K562 (cell line): ENCODE measurements around the gene STX12. TPM values are rescaled to one million over a fixed set of nuclear protein-coding genes. Genes with fewer than 3 reads are reported as not detected.

Experiments
- ATAC-seq: fragments of 200-7000 bp; cut with Tn5 transposase; 3 replicates; pipeline ENCODE4 v1.9.1; 2020; ENCODE audit warnings: moderate library complexity
- BruUV-seq: library from RNA; stranded (reverse); fragments of 400-500 nt; replicated peaks from 2 replicates; lab custom pipeline; 2021; lab: Mats Ljungman, UMichigan
- CTCF ChIA-PET: fragments of 300-600 bp; formaldehyde crosslinking; extraction: SDS; loops from one replicate; lab custom pipeline; 2021; ENCODE audit warnings: low intra/inter-chr PET ratio; lab: Yijun Ruan, JAX
- POLR2A ChIA-PET: fragments of 300-600, 350-650 bp; sonication (Branson Sonifier 250); formaldehyde crosslinking; extraction: SDS; loops from one replicate; lab custom pipeline; 2021; ENCODE audit warnings: antibody characterized with exemption, inconsistent platforms; lab: Yijun Ruan, JAX
- DNase-seq, 4 experiments: peaks; one replicate each; pipeline versions ENCODE4 v3.0.0 to v3.0.0-alpha.2; 2011 to 2018; ENCODE audit warnings: low spot score in 3 of 4, mixed read lengths in 3 of 4; ENCODE audit errors: extremely low read depth in 1 of 4
- FAIRE-seq: peaks from 2 replicates; lab custom pipeline; 2011; peaks lifted over from hg19 to GRCh38; lab: Jason Lieb, UNC
- H2AFZ ChIP-seq: 2 replicates; pipeline ENCODE4 v1.6.0; 2011; ENCODE audit warnings: low read depth, low read length, control low read depth, inconsistent platforms
- H3K27ac ChIP-seq: fragments of 200-600 bp; 3 replicates; pipeline ENCODE4 v1.8.0; 2011; ENCODE audit warnings: low read depth, mild to moderate bottlenecking, control low read depth, inconsistent platforms, low read length, moderate library complexity, mixed read lengths; ENCODE audit errors: extremely low read depth
- H3K27me3 ChIP-seq, 2 experiments: fragments of 300-600 bp in 1 of 2; 2 replicates in 1 of 2; 3 replicates in 1 of 2; pipeline versions ENCODE4 v1.6.0 to v1.8.0; 2011; ENCODE audit warnings: inconsistent platforms in 2 of 2, low read length in 2 of 2, mild to moderate bottlenecking in 1 of 2, mixed read lengths in 1 of 2, moderate library complexity in 1 of 2; ENCODE audit not compliant: control insufficient read depth in 2 of 2, insufficient read depth in 2 of 2
- H3K36me3 ChIP-seq: fragments of 300-600 bp; 3 replicates; pipeline ENCODE4 v1.8.0; 2011; ENCODE audit warnings: mild to moderate bottlenecking, low read length, inconsistent platforms; ENCODE audit not compliant: control insufficient read depth, insufficient read depth
- H3K4me1 ChIP-seq, 2 experiments: fragments of 200-600 bp in 1 of 2; replicated peaks in 1 of 2; 2 replicates in 1 of 2; 3 replicates in 1 of 2; pipeline versions ENCODE4 v1.5.1 to v1.8.0; 2011; ENCODE audit warnings: inconsistent platforms in 2 of 2, low read length in 2 of 2, mild to moderate bottlenecking in 1 of 2, mixed read lengths in 1 of 2, moderate library complexity in 1 of 2; ENCODE audit not compliant: control insufficient read depth in 2 of 2, insufficient read depth in 2 of 2
- H3K4me2 ChIP-seq: 2 replicates; pipeline ENCODE4 v1.6.1; 2011; ENCODE audit warnings: low read length, control low read depth, inconsistent platforms, mixed read lengths; ENCODE audit not compliant: insufficient read depth
- H3K4me3 ChIP-seq: fragments of 200-600 bp; sonication (generic), shearing (Covaris generic); 2 replicates; pipeline ENCODE4 v1.5.1; 2016; ENCODE audit warnings: control low read depth, inconsistent platforms
- H3K79me2 ChIP-seq: fragments of 200-600 bp; 3 replicates; pipeline ENCODE4 v1.8.0; 2011; ENCODE audit warnings: low read length, inconsistent platforms; ENCODE audit not compliant: control insufficient read depth, insufficient read depth
- H3K9ac ChIP-seq, 2 experiments: 2 replicates each; pipeline versions ENCODE4 v1.6.0 to v1.6.1; 2011; ENCODE audit warnings: low read depth in 2 of 2, low read length in 2 of 2, control low read depth in 1 of 2, inconsistent platforms in 1 of 2, mild to moderate bottlenecking in 1 of 2, mixed read lengths in 1 of 2; ENCODE audit not compliant: insufficient read depth in 1 of 2
- H3K9me1 ChIP-seq: one replicate; pipeline ENCODE4 v1.6.0; 2011; ENCODE audit warnings: inconsistent platforms, mild to moderate bottlenecking, low read length, moderate library complexity; ENCODE audit not compliant: control insufficient read depth, insufficient read depth
- H3K9me3 ChIP-seq: replicated peaks from 2 replicates; pipeline ENCODE4 v1.5.1; 2011; ENCODE audit warnings: low read depth, low read length, inconsistent platforms; ENCODE audit not compliant: control insufficient read depth, insufficient read depth
- H4K20me1 ChIP-seq: replicated peaks from 2 replicates; pipeline ENCODE4 v1.6.1; 2011; ENCODE audit warnings: low read length, inconsistent platforms, mixed read lengths; ENCODE audit not compliant: control insufficient read depth, insufficient read depth
- ARID1B ChIP-seq: fragments of 450-650 bp; IDR thresholded peaks from 2 replicates; pipeline ENCODE4 v1.6.1; 2016; ENCODE audit warnings: antibody characterized with exemption, mild to moderate bottlenecking, inconsistent platforms
- HNRNPH1 ChIP-seq: fragments of 200-400 bp; formaldehyde crosslinking; optimal IDR thresholded peaks from 2 replicates; pipeline ENCODE3; 2017; ENCODE audit warnings: low read depth, mild to moderate bottlenecking, low read length, moderate library complexity
- MAFF ChIP-seq: IDR thresholded peaks from 2 replicates; pipeline ENCODE4 v1.6.1; 2012; ENCODE audit warnings: low read length, improper control_type of control experiment
- MAX ChIP-seq: sonication (generic); formaldehyde crosslinking; IDR thresholded peaks from 2 replicates; pipeline ENCODE4 v1.9.0; 2022; ENCODE audit warnings: mild to moderate bottlenecking, missing genetic modification reagents
- NCOA4 ChIP-seq: fragments of 450-650 bp; IDR thresholded peaks from 2 replicates; pipeline ENCODE4 v1.6.1; 2018; ENCODE audit warnings: mild to moderate bottlenecking; ENCODE audit not compliant: partially characterized antibody
- RNF219 ChIP-seq: fragments of 250-450 bp; sonication (Bioruptor Pico); IDR thresholded peaks from 2 replicates; pipeline ENCODE4 v1.5.0; 2022; ENCODE audit warnings: mild to moderate bottlenecking
- SMAD1 ChIP-seq: fragments of 150-350 bp; IDR thresholded peaks from 2 replicates; pipeline ENCODE4 v1.6.1; 2014; ENCODE audit warnings: low read length, low read depth; ENCODE audit not compliant: partially characterized antibody
- SMAD4 ChIP-seq: fragments of 250-450 bp; sonication (Bioruptor Pico); conservative IDR thresholded peaks from 2 replicates; pipeline ENCODE4 v1.8.0; 2021; ENCODE audit warnings: inconsistent platforms, mild to moderate bottlenecking, moderate library complexity
- ZNF324 ChIP-seq: fragments of 250-450 bp; sonication (Bioruptor Pico); IDR thresholded peaks from 2 replicates; pipeline ENCODE4 v1.4.0; 2020; ENCODE audit warnings: mild to moderate bottlenecking
- ZNF445 ChIP-seq: fragments of 250-450 bp; sonication (Bioruptor Pico); IDR thresholded peaks from 2 replicates; pipeline ENCODE4 v1.4.0; 2020; ENCODE audit warnings: low read depth, mild to moderate bottlenecking, moderate library complexity
- WGBS: fragments of 100-300 bp; shearing (Covaris generic); methylation state at CpG from one replicate; pipeline ENCODE4 v1.1.6; 2016; ENCODE audit warnings: low coverage, mixed read lengths; ENCODE audit not compliant: insufficient coverage; ENCODE audit errors: missing lambda C conversion rate; 5-methylcytosine and 5-hydroxymethylcytosine counted together
- in situ Hi-C: fragments of 300-500 bp; cut with MboI; formaldehyde crosslinking; loops from 4 replicates; pipeline ENCODE4 v1.15.0; 2018; ENCODE audit warnings: inconsistent platforms, mixed read lengths
- intact Hi-C: fragments of 100-400 bp; cut with micrococcal nuclease; formaldehyde crosslinking; loops from 2 replicates; pipeline ENCODE4 v1.14.2; 2022
- polyA plus RNA-seq, 8 experiments: library from polyadenylated mRNA; depleted of rRNA in 4 of 8; stranded (reverse) in 5 of 8; unstranded in 3 of 8; fragments of >200 nt; fragmentation: Nextera tagmentation in 2 of 8; fragmentation: Illumina TruSeq in 1 of 8; extraction: Ambion mirVana in 2 of 8; extraction: Trizol in 1 of 8; gene quantifications; 2 replicates each; pipeline versions ENCODE4 v1.2.1 to v1.2.3, GENCODE V29; 2011 to 2014; ENCODE audit warnings: inconsistent platforms in 1 of 8, missing spikeins in 1 of 8
- total RNA-seq, 7 experiments: library from RNA; depleted of rRNA in 6 of 7; stranded (reverse); fragments of >200 nt in 6 of 7; fragmentation: Illumina TruSeq in 2 of 7; extraction: Trizol in 2 of 7; gene quantifications; 2 replicates each; pipeline versions ENCODE4 v1.2.1 to v1.2.3, GENCODE V29; 2011 to 2021; ENCODE audit warnings: low replicate concordance in 1 of 7
- TF ChIP-seq, protein P1 (sequence below): conservative IDR thresholded peaks from 2 replicates; pipeline ENCODE4 v1.6.1; 2011; ENCODE audit warnings: low read depth, mild to moderate bottlenecking, low read length; ENCODE audit not compliant: control insufficient read depth

The STX12 gene
- total and polyA plus RNA-seq, 9 of the 15 experiments (the other 6 are each of a cell fraction or from before 2014, with no cell fraction given) = 16.9 to 31.3 (median 25.7) TPM

DNA sequence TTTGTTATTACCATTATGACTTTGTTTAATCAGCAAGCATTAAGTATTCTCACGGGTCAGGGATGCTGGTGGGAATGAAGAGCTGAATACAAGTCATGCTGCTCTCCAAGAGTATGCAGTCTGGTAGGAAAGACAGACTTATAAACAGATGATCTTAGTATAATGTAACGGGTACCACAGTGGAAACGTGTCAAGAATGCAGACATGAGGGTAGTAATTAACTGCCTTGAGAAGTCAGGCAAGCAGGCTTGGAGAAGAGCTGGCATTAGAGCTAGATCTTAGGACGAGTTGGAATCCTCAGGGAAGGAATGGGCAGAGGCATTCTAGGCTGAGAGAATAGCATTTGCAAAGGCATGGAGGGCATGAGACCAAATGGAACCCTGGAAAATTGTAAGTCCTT lies 27.6 kb upstream of the STX12 start:
- TF ChIP-seq MAFF = no peak
- no peak for TF ChIP-seq NCOA4
- TF ChIP-seq MAX (CRISPR knock-in tag) = no peak
- no peak for TF ChIP-seq ZNF324 (CRISPR knock-in tag)
- TF ChIP-seq RNF219 = no peak
- no peak for TF ChIP-seq HNRNPH1
- no peak for TF ChIP-seq ARID1B
- TF ChIP-seq SMAD4 = no peak
- no peak for TF ChIP-seq SMAD1
- TF ChIP-seq, protein P1, sequence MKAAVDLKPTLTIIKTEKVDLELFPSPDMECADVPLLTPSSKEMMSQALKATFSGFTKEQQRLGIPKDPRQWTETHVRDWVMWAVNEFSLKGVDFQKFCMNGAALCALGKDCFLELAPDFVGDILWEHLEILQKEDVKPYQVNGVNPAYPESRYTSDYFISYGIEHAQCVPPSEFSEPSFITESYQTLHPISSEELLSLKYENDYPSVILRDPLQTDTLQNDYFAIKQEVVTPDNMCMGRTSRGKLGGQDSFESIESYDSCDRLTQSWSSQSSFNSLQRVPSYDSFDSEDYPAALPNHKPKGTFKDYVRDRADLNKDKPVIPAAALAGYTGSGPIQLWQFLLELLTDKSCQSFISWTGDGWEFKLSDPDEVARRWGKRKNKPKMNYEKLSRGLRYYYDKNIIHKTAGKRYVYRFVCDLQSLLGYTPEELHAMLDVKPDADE = no peak
- no peak for TF ChIP-seq ZNF445 (CRISPR knock-in tag)
- Histone ChIP-seq H3K9me3 (no peaks in the 10 kb centered on the region), H3K9me1 (peaks cover 2% of the 10 kb centered on the region), H3K36me3 (peaks cover 29% of the 10 kb centered on the region; the same call in 1 of the 3 replicates), H3K27me3 (no peaks in the 10 kb centered on the region), H2AFZ (no peak overlapping the region), H3K4me3 (no peak overlapping the region), H3K9ac (no peak overlapping the region), H4K20me1 (no peaks in the 10 kb centered on the region), H3K27ac (no peak overlapping the region), H3K4me1 (no peaks in the 10 kb centered on the region), H3K79me2 (no peaks in the 10 kb centered on the region), H3K4me2 (no peak overlapping the region)
- WGBS = 28% methylated on average over 4 of the region's 4 CpGs
- no TSS peak for BruUV-seq
- DNase-seq (no peak), FAIRE-seq (no peak), ATAC-seq (no peak)
- intact Hi-C loops (no loop called here), in situ Hi-C loops (no loop called here)
- ChIA-PET POLR2A (interaction anchor here (1.0 to 1.6 kb wide), 5 partner anchors 10 to 28 kb away, joined by 3 to 6 read pairs (median 5); partner anchors contain the start of genes FAM76A and STX12), CTCF (no interaction called here)
